GM23338 (cell line): ENCODE data around the gene LCOR. TPM values are rescaled to one million over a fixed set of nuclear protein-coding genes. Genes with fewer than 3 reads are reported as not detected.

ENCODE experiments used
- ATAC-seq: fragments of 200-7000 bp; cut with Tn5 transposase; 3 replicates; pipeline ENCODE4 v1.9.1; 2020
- DNase-seq: peaks from one replicate; pipeline ENCODE4 v3.0.0-alpha.2; 2015; ENCODE audit warnings: low spot score
- H2AFZ ChIP-seq: fragments of 200-600 bp; sonication (generic); 2 replicates; pipeline ENCODE4 v1.8.0; 2016; ENCODE audit warnings: antibody characterized with exemption, mild to moderate bottlenecking, moderate library complexity
- H3F3A ChIP-seq: fragments of 200-600 bp; sonication (generic); replicated peaks from 2 replicates; pipeline ENCODE4 v1.8.0; 2017; ENCODE audit warnings: antibody characterized with exemption, mixed run types, low read depth
- H3K27ac ChIP-seq: fragments of 200-600 bp; sonication (generic); 2 replicates; pipeline ENCODE4 v1.6.1; 2016; ENCODE audit warnings: low read depth
- H3K27me3 ChIP-seq: fragments of 200-600 bp; sonication (generic); 2 replicates; pipeline ENCODE4 v1.8.0; 2016; ENCODE audit warnings: mild to moderate bottlenecking, mixed run types, moderate library complexity; ENCODE audit not compliant: insufficient read depth
- H3K36me3 ChIP-seq: fragments of 200-600 bp; sonication (generic); 2 replicates; pipeline ENCODE4 v1.8.0; 2016; ENCODE audit warnings: mild to moderate bottlenecking; ENCODE audit not compliant: insufficient read depth
- H3K4me1 ChIP-seq: fragments of 200-600 bp; sonication (generic); 2 replicates; pipeline ENCODE4 v1.8.0; 2016; ENCODE audit warnings: mild to moderate bottlenecking, moderate library complexity; ENCODE audit not compliant: insufficient read depth
- H3K4me2 ChIP-seq: fragments of 200-600 bp; sonication (generic); 2 replicates; pipeline ENCODE4 v1.7.1; 2017; ENCODE audit warnings: mixed run types
- H3K4me3 ChIP-seq: fragments of 200-600 bp; sonication (generic); 2 replicates; pipeline ENCODE4 v1.6.1; 2016; ENCODE audit warnings: mixed run types
- H3K79me2 ChIP-seq: fragments of 200-600 bp; sonication (generic); replicated peaks from 2 replicates; pipeline ENCODE4 v1.8.0; 2017; ENCODE audit warnings: mild to moderate bottlenecking; ENCODE audit not compliant: insufficient read depth
- H3K9me2 ChIP-seq: fragments of 200-600 bp; sonication (generic); 2 replicates; pipeline ENCODE4 v1.8.0; 2017; ENCODE audit not compliant: insufficient read depth
- H4K20me1 ChIP-seq: fragments of 200-600 bp; sonication (generic); replicated peaks from 2 replicates; pipeline ENCODE4 v1.8.0; 2017; ENCODE audit warnings: mild to moderate bottlenecking; ENCODE audit not compliant: insufficient read depth
- H3K27ac Mint-ChIP-seq: 2 replicates; pipeline ENCODE4 v1.8.0; 2020; ENCODE audit warnings: inconsistent platforms, mild to moderate bottlenecking, moderate library complexity, mixed read lengths
- H3K27me3 Mint-ChIP-seq: 3 replicates; pipeline ENCODE4 v1.8.0; 2022; ENCODE audit warnings: low read depth, mild to moderate bottlenecking, moderate library complexity, mixed read lengths, inconsistent platforms; ENCODE audit not compliant: insufficient read depth, poor library complexity
- H3K36me3 Mint-ChIP-seq: 3 replicates; pipeline ENCODE4 v1.8.0; 2021; ENCODE audit warnings: low read depth, mild to moderate bottlenecking, inconsistent platforms, moderate library complexity, mixed read lengths
- H3K4me1 Mint-ChIP-seq: 3 replicates; pipeline ENCODE4 v1.8.0; 2020; ENCODE audit warnings: mild to moderate bottlenecking, inconsistent platforms, mixed read lengths
- H3K4me3 Mint-ChIP-seq: 3 replicates; pipeline ENCODE4 v1.8.0; 2021; ENCODE audit warnings: moderate library complexity, mild to moderate bottlenecking, inconsistent platforms, mixed read lengths
- H3K9me3 Mint-ChIP-seq: 3 replicates; pipeline ENCODE4 v1.8.0; 2020; ENCODE audit warnings: moderate library complexity, mild to moderate bottlenecking, inconsistent platforms, mixed read lengths
- CREB1 ChIP-seq: fragments of 250-450 bp; sonication (Bioruptor Pico); IDR thresholded peaks from 2 replicates; pipeline ENCODE4 v1.5.0; 2020; ENCODE audit warnings: low read depth, mild to moderate bottlenecking, moderate library complexity
- ETS1 ChIP-seq: IDR thresholded peaks from 2 replicates; pipeline ENCODE4 v1.6.1; 2016; ENCODE audit warnings: antibody characterized with exemption
- EZH2phosphoT487 ChIP-seq: fragments of 200-600 bp; sonication (generic); IDR thresholded peaks from one replicate; pipeline ENCODE4 v1.8.1; 2018; ENCODE audit warnings: antibody characterized with exemption; ENCODE audit not compliant: unreplicated experiment
- NANOG ChIP-seq: IDR thresholded peaks from 2 replicates; pipeline ENCODE4 v1.6.1; 2016; ENCODE audit warnings: antibody characterized with exemption, borderline replicate concordance
- REST ChIP-seq: IDR thresholded peaks from one replicate; pipeline ENCODE4 v1.6.1; 2018; ENCODE audit warnings: antibody characterized with exemption; ENCODE audit not compliant: unreplicated experiment
- polyA plus RNA-seq: library from polyadenylated mRNA; unstranded; fragments of >200 nt; fragmentation: Nextera tagmentation; extraction: Ambion mirVana; gene quantifications from 2 replicates; pipeline ENCODE4 v1.2.1, GENCODE V29; 2016
- total RNA-seq: library from RNA; depleted of rRNA; stranded (reverse); fragments of >200 nt; shearing (Covaris generic); gene quantifications from 2 replicates; pipeline ENCODE4 v1.2.3, GENCODE V29; 2014

Gene LCOR
- total and polyA plus RNA-seq, 2 experiments from 2014 or later, result 6.9 to 14.9 TPM

- Histone ChIP-seq H3K4me2 (no peak overlapping the region), H3K36me3 (peaks cover 3% of the 10 kb centered on the region; the same call in 1 of the 2 replicates), H3K27ac (no peak overlapping the region), H3F3A (no peaks in the 10 kb centered on the region), H2AFZ (no peak overlapping the region), H4K20me1 (no peaks in the 10 kb centered on the region), H3K27me3 (no peaks in the 10 kb centered on the region), H3K4me1 (no peaks in the 10 kb centered on the region), H3K9me2 (peaks cover 4% of the 10 kb centered on the region; the same call in 1 of the 2 replicates), H3K79me2 (no peaks in the 10 kb centered on the region), H3K4me3 (no peak overlapping the region)
- DNase-seq (no peak), ATAC-seq (no peak)
- Mint-ChIP-seq H3K9me3 (peaks cover 10% of the 10 kb centered on the region; the same call in 2 of the 3 replicates), H3K27ac (no peak overlapping the region), H3K36me3 (no peaks in the 10 kb centered on the region; the same call in 2 of the 3 replicates), H3K4me3 (no peak overlapping the region), H3K4me1 (no peaks in the 10 kb centered on the region), H3K27me3 (peaks cover 2% of the 10 kb centered on the region)
- no peak for TF ChIP-seq ETS1
- no peak for TF ChIP-seq EZH2phosphoT487
These were observed 47.8 kb upstream of the LCOR start for GRCh38 chr10:96784253-96784652.

GRCh38 chr10:96789571-96790108 lies 42.5 kb upstream of the LCOR start:
- Mint-ChIP-seq H3K36me3 (no peaks in the 10 kb centered on the region; the same call in 2 of the 3 replicates), H3K4me3 (no peak overlapping the region), H3K9me3 (peaks cover 10% of the 10 kb centered on the region; the same call in 2 of the 3 replicates), H3K27me3 (peaks cover 2% of the 10 kb centered on the region), H3K4me1 (no peaks in the 10 kb centered on the region), H3K27ac (no peak overlapping the region)
- no peaks in the 10 kb centered on the region for H3K79me2 ChIP-seq
- no peaks in the 10 kb centered on the region for H3F3A ChIP-seq
- no peak for TF ChIP-seq CREB1 (CRISPR knock-in tag)
- no peak for TF ChIP-seq EZH2phosphoT487
- no peak for TF ChIP-seq REST
- no peak for TF ChIP-seq NANOG
- H3K36me3 ChIP-seq, result no peaks in the 10 kb centered on the region
- H3K27ac ChIP-seq, result no peak overlapping the region
- no peaks in the 10 kb centered on the region for H3K4me1 ChIP-seq
- H3K9me2 ChIP-seq, result peaks cover 4% of the 10 kb centered on the region; the same call in 1 of the 2 replicates
- no peak overlapping the region for H2AFZ ChIP-seq
- no peaks in the 10 kb centered on the region for H4K20me1 ChIP-seq
- no peak overlapping the region for H3K4me3 ChIP-seq
- H3K4me2 ChIP-seq, result no peak overlapping the region
- ATAC-seq (no peak), DNase-seq (no peak)
- H3K27me3 ChIP-seq, result no peaks in the 10 kb centered on the region
